Measurements from ENCODE around the gene ZBTB20.

Gene ZBTB20

GRCh38 chr3:114660124-114660523 lies 487.0 kb downstream of the ZBTB20 start:
- no peak for DNase-seq

- DNase-seq: no peak
Measured at GRCh38 chr3:114659109-114660061, 487.7 kb downstream of the ZBTB20 start.

GRCh38 chr3:114651555-114651954 lies 495.5 kb downstream of the ZBTB20 start:
- no peak for DNase-seq

GRCh38 chr3:114650808-114651207 lies 496.3 kb downstream of the ZBTB20 start:
- DNase-seq: no peak

- no peak for DNase-seq
Measured at GRCh38 chr3:114649331-114649730, 497.8 kb downstream of the ZBTB20 start.

- DNase-seq: no peak
Measured at GRCh38 chr3:114646526-114646925, 500.6 kb downstream of the ZBTB20 start.

- DNase-seq: no peak
Measured at GRCh38 chr3:114645392-114645791, 501.7 kb downstream of the ZBTB20 start.

GRCh38 chr3:114644367-114644766 lies 502.7 kb downstream of the ZBTB20 start:
- DNase-seq: no peak

- no peak for DNase-seq
Measured at GRCh38 chr3:114642951-114643741, 503.9 kb downstream of the ZBTB20 start.

- no peak for DNase-seq
Measured at GRCh38 chr3:114640126-114640525, 507.0 kb downstream of the ZBTB20 start.

- no peak for DNase-seq
Measured at GRCh38 chr3:114639171-114639570, 507.9 kb downstream of the ZBTB20 start.

- no peak for DNase-seq
Measured at GRCh38 chr3:114635878-114636277, 511.2 kb downstream of the ZBTB20 start.

- no peak for DNase-seq
Measured at GRCh38 chr3:114634635-114635034, 512.5 kb downstream of the ZBTB20 start.

GRCh38 chr3:114632757-114633424 lies 514.2 kb downstream of the ZBTB20 start:
- DNase-seq: peak; percentile 13

- no peak for DNase-seq
Measured at GRCh38 chr3:114627770-114628169, 519.3 kb downstream of the ZBTB20 start.

GRCh38 chr3:114626751-114627150 lies 520.3 kb downstream of the ZBTB20 start:
- DNase-seq: no peak

GRCh38 chr3:114624571-114625181 lies 522.4 kb downstream of the ZBTB20 start:
- DNase-seq: no peak

- no peak for DNase-seq
Measured at GRCh38 chr3:114624047-114624445, 523.0 kb downstream of the ZBTB20 start.

- no peak for DNase-seq
Measured at GRCh38 chr3:114623420-114624046, 523.6 kb downstream of the ZBTB20 start.

GRCh38 chr3:114622001-114622400 lies 525.1 kb downstream of the ZBTB20 start:
- DNase-seq: no peak

GRCh38 chr3:114619771-114620170 lies 527.3 kb downstream of the ZBTB20 start:
- DNase-seq: no peak

GRCh38 chr3:114615523-114616085 lies 531.5 kb downstream of the ZBTB20 start:
- peak; percentile 29 for DNase-seq

All from COR-L47 (cell line).